Upper lobe of left lung (tissue), 4 donors: ENCODE measurements around the gene GREB1L.

ENCODE experiments used
- CTCF ChIP-seq, 6 experiments: fragments of 450-650 bp in 4 of 6; fragments of 200-600 bp in 2 of 6; sonication (generic) in 2 of 6; IDR thresholded peaks; one replicate each; pipeline ENCODE4 v1.5.1; 2016 to 2019; ENCODE audit warnings: antibody characterized with exemption in 6 of 6
- EP300 ChIP-seq, 4 donors: sonication (generic); formaldehyde crosslinking; IDR thresholded peaks; one replicate each; pipeline ENCODE4 v1.5.1; 2017; ENCODE audit warnings: antibody characterized with exemption in 4 of 4, control low read depth in 2 of 4
- POLR2A ChIP-seq, 4 donors: fragments of 450-650 bp; IDR thresholded peaks; one replicate each; pipeline ENCODE4 v1.5.1; 2016 to 2017; ENCODE audit warnings: antibody characterized with exemption in 4 of 4, mild to moderate bottlenecking in 2 of 4
- POLR2AphosphoS5 ChIP-seq, 2 donors: sonication (generic); formaldehyde crosslinking; IDR thresholded peaks; one replicate each; pipeline ENCODE4 v1.5.1; 2017; ENCODE audit warnings: antibody characterized with exemption in 2 of 2

- TF ChIP-seq CTCF (IDR thresholded peaks at IDR 0.05) = no peak
- TF ChIP-seq POLR2A (IDR thresholded peaks at IDR 0.05) = no peak
- no peak for TF ChIP-seq EP300 (IDR thresholded peaks at IDR 0.05)
- TF ChIP-seq POLR2AphosphoS5 (IDR thresholded peaks at IDR 0.05) = no peak
Observed at GRCh38 chr18:21230436-21230835, 11.6 kb upstream of the GREB1L start.
